HCT116 (cell line): Measurements from ENCODE around the gene C12orf43. TPM values are rescaled to one million over a fixed set of nuclear protein-coding genes. Genes with fewer than 3 reads are reported as not detected.

Experiments used
- ATAC-seq: fragments of 200-7000 bp; cut with Tn5 transposase; 2 replicates; pipeline ENCODE4 v1.9.1; 2020; ENCODE audit warnings: mild to moderate bottlenecking, moderate library complexity
- BruUV-seq: library from RNA; stranded (reverse); fragments of 400-500 nt; replicated peaks from 2 replicates; lab custom pipeline; 2021; lab: Mats Ljungman, UMichigan
- CTCF ChIA-PET: fragments of 300-600 bp; sonication (Branson Sonifier 250); formaldehyde crosslinking; loops from one replicate; lab custom pipeline; 2021; ENCODE audit warnings: antibody characterized with exemption; lab: Charles Lee
- POLR2A ChIA-PET: fragments of 300-600, 350-600 bp; sonication (Branson Sonifier 250); formaldehyde crosslinking; loops from one replicate; lab custom pipeline; 2021; ENCODE audit warnings: antibody characterized with exemption; lab: Charles Lee
- RAD21 ChIA-PET, 2 experiments: fragments of 300-600 bp; sonication (Branson Sonifier 250); formaldehyde crosslinking; loops; one replicate each; lab custom pipeline; 2023; ENCODE audit warnings: low total read pairs in 2 of 2; ENCODE audit not compliant: uncharacterized antibody in 2 of 2, unreplicated experiment in 2 of 2, low non-redundant PET in 1 of 2; lab: Charles Lee
- DNase-seq: peaks from one replicate; pipeline ENCODE4 v3.0.0-alpha.2; 2010; ENCODE audit warnings: low read depth, low spot score
- H2AFZ ChIP-seq: fragments of 200-600 bp; shearing (Covaris generic), sonication (generic); 2 replicates; pipeline ENCODE4 v1.6.1; 2017; ENCODE audit warnings: low read depth, mixed run types, mixed read lengths, antibody characterized with exemption, low read length; ENCODE audit not compliant: poor library complexity, severe bottlenecking
- H3K27ac ChIP-seq: 2 replicates; pipeline ENCODE4 v1.5.1; 2012; ENCODE audit warnings: low read depth, low read length
- H3K27me3 ChIP-seq: fragments of 200-600 bp; sonication (generic); 2 replicates; pipeline ENCODE4 v1.6.1; 2016; ENCODE audit warnings: mixed run types, low read length, mixed read lengths; ENCODE audit not compliant: insufficient read depth
- H3K36me3 ChIP-seq, 2 experiments: fragments of 200-500 bp in 1 of 2; fragments of 200-600 bp in 1 of 2; sonication (Bioruptor generic) in 1 of 2; sonication (generic) in 1 of 2; 2 replicates each; pipeline versions ENCODE4 v1.5.1 to v1.6.1; 2014 to 2016; ENCODE audit warnings: low read length in 2 of 2, inconsistent platforms in 1 of 2, mixed read lengths in 1 of 2, mixed run types in 1 of 2; ENCODE audit not compliant: insufficient read depth in 2 of 2, control insufficient read depth in 1 of 2
- H3K4me1 ChIP-seq, 2 experiments: fragments of 200-600 bp in 1 of 2; sonication (generic) in 1 of 2; 2 replicates each; pipeline versions ENCODE4 v1.5.1 to v1.6.1; 2012 to 2017; ENCODE audit warnings: low read length in 2 of 2, inconsistent platforms in 1 of 2, mild to moderate bottlenecking in 1 of 2, mixed read lengths in 1 of 2, mixed run types in 1 of 2, moderate library complexity in 1 of 2; ENCODE audit not compliant: insufficient read depth in 2 of 2, control insufficient read depth in 1 of 2
- H3K4me2 ChIP-seq: fragments of 200-600 bp; sonication (generic); 2 replicates; pipeline ENCODE4 v1.6.1; 2017; ENCODE audit warnings: mixed run types, low read length, mixed read lengths
- H3K4me3 ChIP-seq, 2 experiments: fragments of 200-600 bp in 1 of 2; sonication (generic) in 1 of 2; replicated peaks in 1 of 2; 2 replicates each; pipeline ENCODE4 v1.5.1; 2011 to 2016; ENCODE audit warnings: low read length in 2 of 2, control low read depth in 1 of 2, low read depth in 1 of 2, mild to moderate bottlenecking in 1 of 2, mixed read lengths in 1 of 2, mixed run types in 1 of 2
- H3K79me2 ChIP-seq: fragments of 200-600 bp; sonication (generic); 2 replicates; pipeline ENCODE4 v1.6.1; 2017; ENCODE audit warnings: mild to moderate bottlenecking, mixed run types, low read length, moderate library complexity, mixed read lengths; ENCODE audit not compliant: insufficient read depth
- H3K9ac ChIP-seq: fragments of 200-600 bp; sonication (generic); 2 replicates; pipeline ENCODE4 v1.6.1; 2016; ENCODE audit warnings: low read length, mixed read lengths
- H3K9me2 ChIP-seq: fragments of 200-600 bp; sonication (generic), shearing (Covaris generic); 2 replicates; pipeline ENCODE4 v1.6.1; 2017; ENCODE audit warnings: mixed run types, mild to moderate bottlenecking, moderate library complexity; ENCODE audit not compliant: insufficient read depth
- H3K9me3 ChIP-seq, 2 experiments: fragments of 200-500 bp in 1 of 2; fragments of 200-600 bp in 1 of 2; sonication (Bioruptor generic) in 1 of 2; sonication (generic) in 1 of 2; 2 replicates each; pipeline ENCODE4 v1.6.1; 2014 to 2017; ENCODE audit warnings: low read length in 2 of 2, mixed read lengths in 2 of 2, inconsistent platforms in 1 of 2, low read depth in 1 of 2, mild to moderate bottlenecking in 1 of 2, mixed run types in 1 of 2, moderate library complexity in 1 of 2; ENCODE audit not compliant: control insufficient read depth in 1 of 2, insufficient read depth in 1 of 2
- H4K20me1 ChIP-seq: fragments of 200-600 bp; sonication (generic), shearing (Covaris generic); 2 replicates; pipeline ENCODE4 v1.6.1; 2017; ENCODE audit warnings: mixed run types, mild to moderate bottlenecking, moderate library complexity; ENCODE audit not compliant: insufficient read depth
- EZH2phosphoT487 ChIP-seq: fragments of 200-600 bp; IDR thresholded peaks from 2 replicates; pipeline ENCODE4 v1.6.1; 2018; ENCODE audit warnings: antibody characterized with exemption, borderline replicate concordance
- MAX ChIP-seq: IDR thresholded peaks from 2 replicates; pipeline ENCODE4 v1.6.1; 2012
- POLR2A ChIP-seq: IDR thresholded peaks from 2 replicates; pipeline ENCODE4 v1.7.0; 2011; ENCODE audit warnings: borderline replicate concordance; ENCODE audit not compliant: insufficient read depth, insufficient read length; ENCODE audit errors: extremely low read depth
- SP1 ChIP-seq: IDR thresholded peaks from 2 replicates; pipeline ENCODE4 v1.6.1; 2012; ENCODE audit warnings: low read depth
- SRF ChIP-seq: IDR thresholded peaks from 2 replicates; pipeline ENCODE4 v1.6.1; 2012; ENCODE audit warnings: low read depth
- TCF7L2 ChIP-seq: IDR thresholded peaks from 2 replicates; pipeline ENCODE4 v1.7.0; 2011; ENCODE audit warnings: borderline replicate concordance, inconsistent platforms; ENCODE audit not compliant: insufficient read depth, insufficient read length; ENCODE audit errors: extremely low read depth
- ZBTB33 ChIP-seq: IDR thresholded peaks from 2 replicates; pipeline ENCODE4 v1.6.1; 2011; ENCODE audit warnings: mild to moderate bottlenecking, low read length, moderate library complexity; ENCODE audit not compliant: insufficient replicate concordance; ENCODE audit errors: extremely low read depth
- ZNF274 ChIP-seq: fragments of 200-500 bp; sonication (Bioruptor generic); IDR thresholded peaks from 2 replicates; pipeline ENCODE4 v1.6.1; 2014; ENCODE audit warnings: mild to moderate bottlenecking, low read depth, low read length, inconsistent platforms
- intact Hi-C: fragments of 100-400 bp; cut with micrococcal nuclease; formaldehyde crosslinking; loops from 2 replicates; pipeline ENCODE4 v1.10.0; 2022
- total RNA-seq: library from RNA; stranded (reverse); gene quantifications from one replicate; pipeline ENCODE4 v1.2.1, GENCODE V29; 2021; ENCODE audit not compliant: unreplicated experiment

Gene C12orf43
- total RNA-seq, 1 experiment from 2014 or later: 16.2 TPM

GRCh38 chr12:121034616-121035305 is 18.5 kb upstream of the C12orf43 start:
- ChIA-PET RAD21 (no interaction called here), POLR2A (no interaction called here), CTCF (interaction anchor here (0.7 kb wide), 1 partner anchor 9 kb away, joined by 3 read pairs; no protein-coding TSS in a partner anchor)
- no peaks in the 10 kb centered on the region for H3K27me3 ChIP-seq
- peaks cover 20 to 55% of the 10 kb centered on the region in 2 experiments for H3K4me1 ChIP-seq
- H3K36me3 ChIP-seq: no peaks in the 10 kb centered on the region
- H3K9me3 ChIP-seq: no peaks in the 10 kb centered on the region
- H3K27ac ChIP-seq: 0 out of 2 replicates have a peak overlapping the region, but pooled peaks have one; percentile 4
- TF ChIP-seq SRF: no peak
- no peak for TF ChIP-seq POLR2A
- no peak for TF ChIP-seq TCF7L2
- TF ChIP-seq SP1: no peak
- no peak for TF ChIP-seq ZBTB33
- TF ChIP-seq EZH2phosphoT487: no peak
- TF ChIP-seq MAX: no peak
- no peak for TF ChIP-seq ZNF274
- intact Hi-C loops: no loop called here
- DNase-seq: no peak
- H4K20me1 ChIP-seq: no peaks in the 10 kb centered on the region
- no TSS peak for BruUV-seq
- peak overlapping the region; percentile 29 for H2AFZ ChIP-seq
- peak overlapping the region in 1 of 2 experiments; percentile 35; a peak in 1 of 4 replicates for H3K4me3 ChIP-seq
- H3K9ac ChIP-seq: peak overlapping the region; percentile 22; the same call in 1 of the 2 replicates
- no peak for ATAC-seq
- H3K79me2 ChIP-seq: no peaks in the 10 kb centered on the region
- no peaks in the 10 kb centered on the region for H3K9me2 ChIP-seq
- H3K4me2 ChIP-seq: peak overlapping the region; percentile 70
